Stimulated activated memory B cell treated with anti-CD40 and anti-IgM and Interleukin-4, amounts not matched to agents 10 μg/mL and 1 μg/mL and 100 μg/mL, for 72 hours (primary cell): Measurements from ENCODE around the gene HS3ST4.
"Not testable (repeated sequence)": the region's sequence is repeated elsewhere in the genome, so short reads cannot be mapped to it uniquely, and the experiment has no call there.

Source experiments
- ATAC-seq: fragments of 150-1000 bp; cut with Tn5 transposase; 2 replicates; pipeline ENCODE4 v1.10.0; 2021
- H3K27ac Mint-ChIP-seq: one replicate; pipeline ENCODE4 v1.8.0; 2022; ENCODE audit warnings: mild to moderate bottlenecking, mixed read lengths
- H3K27me3 Mint-ChIP-seq: one replicate; pipeline ENCODE4 v1.8.0; 2022; ENCODE audit warnings: mixed read lengths
- H3K36me3 Mint-ChIP-seq: one replicate; pipeline ENCODE4 v1.8.0; 2022; ENCODE audit warnings: mixed read lengths
- H3K4me1 Mint-ChIP-seq: one replicate; pipeline ENCODE4 v1.8.0; 2022; ENCODE audit warnings: mixed read lengths
- H3K4me3 Mint-ChIP-seq: one replicate; pipeline ENCODE4 v1.8.0; 2022; ENCODE audit warnings: mild to moderate bottlenecking, moderate library complexity, mixed read lengths
- H3K9me3 Mint-ChIP-seq: one replicate; pipeline ENCODE4 v1.8.0; 2022; ENCODE audit warnings: mixed read lengths

Gene HS3ST4

GRCh38 chr16:26091511-26091910, 399.8 kb downstream of the HS3ST4 start:
- no peaks in the 10 kb centered on the region for H3K27me3 Mint-ChIP-seq
- peaks cover 6% of the 10 kb centered on the region for H3K9me3 Mint-ChIP-seq
- H3K27ac Mint-ChIP-seq = no peak overlapping the region
- H3K4me1 Mint-ChIP-seq = no peaks in the 10 kb centered on the region
- no peak for ATAC-seq
- no peaks in the 10 kb centered on the region for H3K36me3 Mint-ChIP-seq
- H3K4me3 Mint-ChIP-seq = no peak overlapping the region

- not testable (repeated sequence) for H3K27ac Mint-ChIP-seq, H3K4me1 Mint-ChIP-seq, H3K36me3 Mint-ChIP-seq, H3K4me3 Mint-ChIP-seq, H3K27me3 Mint-ChIP-seq, ATAC-seq
- peaks cover 14% of the 10 kb centered on the region for H3K9me3 Mint-ChIP-seq
Observed at GRCh38 chr16:26098206-26098605, 406.4 kb downstream of the HS3ST4 start.

- no peak for ATAC-seq
- H3K9me3 Mint-ChIP-seq = peaks cover 15% of the 10 kb centered on the region
- no peaks in the 10 kb centered on the region for H3K27me3 Mint-ChIP-seq
- no peaks in the 10 kb centered on the region for H3K36me3 Mint-ChIP-seq
- H3K4me3 Mint-ChIP-seq = no peak overlapping the region
- no peaks in the 10 kb centered on the region for H3K4me1 Mint-ChIP-seq
- no peak overlapping the region for H3K27ac Mint-ChIP-seq
Observed at GRCh38 chr16:26102369-26102768, 410.6 kb downstream of the HS3ST4 start.

- peaks cover 10% of the 10 kb centered on the region for H3K9me3 Mint-ChIP-seq
- no peaks in the 10 kb centered on the region for H3K4me1 Mint-ChIP-seq
- no peak overlapping the region for H3K4me3 Mint-ChIP-seq
- no peak overlapping the region for H3K27ac Mint-ChIP-seq
- no peaks in the 10 kb centered on the region for H3K36me3 Mint-ChIP-seq
- no peak for ATAC-seq
- H3K27me3 Mint-ChIP-seq = no peaks in the 10 kb centered on the region
Observed at GRCh38 chr16:26108836-26109505, 417.2 kb downstream of the HS3ST4 start.

DNA sequence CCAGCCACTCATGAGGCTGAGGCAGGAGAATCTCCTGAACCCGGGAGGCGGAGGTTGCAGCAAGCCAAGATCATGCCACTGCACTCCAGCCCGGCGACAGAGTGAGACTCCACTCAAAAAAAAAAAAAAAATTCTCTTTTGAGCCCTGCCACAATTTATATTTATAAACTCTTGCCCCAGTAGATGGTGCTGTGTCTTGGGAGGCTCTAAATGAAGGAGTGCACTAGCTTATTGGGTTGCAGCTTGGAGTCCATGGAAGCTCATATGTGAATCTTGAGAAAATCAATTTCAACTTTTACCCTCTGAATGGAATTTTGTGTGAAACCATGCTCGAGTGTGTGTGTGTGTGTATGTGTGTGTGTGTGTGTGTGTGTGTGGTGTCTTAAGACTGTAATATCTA, 420.1 kb downstream of the HS3ST4 start:
- Mint-ChIP-seq H3K4me1 (no peaks in the 10 kb centered on the region), H3K27ac (no peak overlapping the region), H3K9me3 (peaks cover 7% of the 10 kb centered on the region), H3K36me3 (no peaks in the 10 kb centered on the region), H3K4me3 (no peak overlapping the region), H3K27me3 (no peaks in the 10 kb centered on the region)
- no peak for ATAC-seq

DNA sequence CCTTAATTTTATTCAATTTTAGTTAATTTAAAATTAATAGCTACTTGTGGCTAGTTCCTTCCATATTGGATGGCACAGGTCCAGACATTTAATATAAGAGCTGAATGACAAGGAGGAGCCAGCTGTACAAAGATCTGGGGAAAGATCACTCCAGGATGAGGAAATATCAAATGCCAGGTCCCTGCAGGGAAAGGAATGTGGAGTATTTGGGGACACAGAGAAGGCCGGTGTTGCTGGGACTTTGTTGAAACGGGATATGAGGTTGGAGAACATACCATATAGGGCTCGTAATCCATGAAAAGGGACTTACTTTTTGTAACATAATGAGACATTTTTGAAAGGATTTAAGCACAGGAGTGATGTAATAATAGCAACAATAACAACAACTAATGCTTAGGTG, 426.8 kb downstream of the HS3ST4 start:
- ATAC-seq = no peak
- Mint-ChIP-seq H3K9me3 (peaks cover 6% of the 10 kb centered on the region), H3K4me1 (no peaks in the 10 kb centered on the region)

GRCh38 chr16:26120729-26121128, 429.0 kb downstream of the HS3ST4 start:
- H3K27ac Mint-ChIP-seq = no peak overlapping the region
- no peaks in the 10 kb centered on the region for H3K4me1 Mint-ChIP-seq

More for the DNA sequence above, 426.8 kb downstream of the HS3ST4 start:
- Mint-ChIP-seq H3K4me3 (no peak overlapping the region), H3K27ac (no peak overlapping the region), H3K36me3 (no peaks in the 10 kb centered on the region), H3K27me3 (no peaks in the 10 kb centered on the region)

GRCh38 chr16:26128296-26128695, 436.5 kb downstream of the HS3ST4 start:
- H3K27me3 Mint-ChIP-seq = peaks cover 5% of the 10 kb centered on the region

More at GRCh38 chr16:26120729-26121128, 429.0 kb downstream of the HS3ST4 start:
- no peaks in the 10 kb centered on the region for H3K27me3 Mint-ChIP-seq
- no peaks in the 10 kb centered on the region for H3K36me3 Mint-ChIP-seq
- ATAC-seq = no peak
- no peaks in the 10 kb centered on the region for H3K9me3 Mint-ChIP-seq
- no peak overlapping the region for H3K4me3 Mint-ChIP-seq

GRCh38 chr16:26129997-26130396, 438.2 kb downstream of the HS3ST4 start:
- no peaks in the 10 kb centered on the region for H3K4me1 Mint-ChIP-seq
- no peak for ATAC-seq

More at GRCh38 chr16:26128296-26128695, 436.5 kb downstream of the HS3ST4 start:
- H3K9me3 Mint-ChIP-seq = peaks cover 2% of the 10 kb centered on the region
- ATAC-seq = no peak
- H3K36me3 Mint-ChIP-seq = no peaks in the 10 kb centered on the region
- no peak overlapping the region for H3K27ac Mint-ChIP-seq
- H3K4me1 Mint-ChIP-seq = no peaks in the 10 kb centered on the region
- H3K4me3 Mint-ChIP-seq = no peak overlapping the region

GRCh38 chr16:26133416-26134093, 441.8 kb downstream of the HS3ST4 start:
- no peak overlapping the region for H3K4me3 Mint-ChIP-seq
- no peaks in the 10 kb centered on the region for H3K36me3 Mint-ChIP-seq
- no peak overlapping the region for H3K27ac Mint-ChIP-seq
- H3K9me3 Mint-ChIP-seq = no peaks in the 10 kb centered on the region
- H3K4me1 Mint-ChIP-seq = no peaks in the 10 kb centered on the region
- no peaks in the 10 kb centered on the region for H3K27me3 Mint-ChIP-seq
- no peak for ATAC-seq

More at GRCh38 chr16:26129997-26130396, 438.2 kb downstream of the HS3ST4 start:
- Mint-ChIP-seq H3K27ac (no peak overlapping the region), H3K36me3 (no peaks in the 10 kb centered on the region), H3K9me3 (peaks cover 2% of the 10 kb centered on the region), H3K4me3 (no peak overlapping the region), H3K27me3 (peaks cover 5% of the 10 kb centered on the region)

DNA sequence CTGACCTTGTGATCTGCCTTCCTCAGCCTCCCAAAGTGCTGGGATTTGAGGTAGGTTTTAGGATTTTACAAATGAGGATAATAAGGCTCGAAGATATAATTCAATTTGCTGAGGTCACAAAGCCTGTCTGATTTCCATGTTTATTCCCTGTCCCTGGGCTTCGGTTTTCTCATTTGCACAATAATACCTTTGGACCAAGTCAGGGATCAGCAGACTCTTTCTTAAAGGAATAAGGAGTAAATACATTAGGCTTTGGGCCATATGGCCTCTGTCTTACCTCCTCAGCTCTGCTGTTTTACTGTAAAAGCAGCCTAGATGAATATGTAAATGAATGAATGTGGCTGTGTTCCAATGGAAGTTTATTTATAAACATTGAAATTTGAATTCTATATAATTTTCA, 442.8 kb downstream of the HS3ST4 start:
- H3K4me1 Mint-ChIP-seq = no peaks in the 10 kb centered on the region
- H3K27me3 Mint-ChIP-seq = no peaks in the 10 kb centered on the region
- H3K36me3 Mint-ChIP-seq = no peaks in the 10 kb centered on the region
- no peak for ATAC-seq
- H3K27ac Mint-ChIP-seq = no peak overlapping the region
- H3K9me3 Mint-ChIP-seq = no peaks in the 10 kb centered on the region
- H3K4me3 Mint-ChIP-seq = no peak overlapping the region

DNA sequence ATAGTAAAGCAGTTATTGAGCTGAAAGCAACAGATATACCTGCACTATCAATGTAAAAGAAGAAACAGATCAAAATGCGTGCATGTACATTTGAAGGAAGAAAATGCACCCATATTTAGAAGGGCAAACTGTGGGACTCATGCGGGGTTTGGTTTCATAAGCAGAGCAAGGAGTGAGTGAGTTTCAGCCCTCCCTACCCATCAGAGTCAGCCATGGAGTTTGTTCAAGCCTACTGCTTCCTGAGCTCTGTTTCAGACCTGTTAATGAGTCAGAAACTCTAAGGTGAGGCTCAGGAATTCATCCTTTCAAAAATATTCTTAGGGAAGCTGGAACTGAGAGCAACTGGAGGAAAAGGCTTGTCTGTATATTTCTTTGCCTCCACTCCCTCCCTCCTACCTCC, 446.2 kb downstream of the HS3ST4 start:
- ATAC-seq = no peak
- Mint-ChIP-seq H3K4me3 (no peak overlapping the region), H3K36me3 (no peaks in the 10 kb centered on the region), H3K9me3 (no peaks in the 10 kb centered on the region), H3K27ac (no peak overlapping the region), H3K27me3 (no peaks in the 10 kb centered on the region), H3K4me1 (no peaks in the 10 kb centered on the region)

DNA sequence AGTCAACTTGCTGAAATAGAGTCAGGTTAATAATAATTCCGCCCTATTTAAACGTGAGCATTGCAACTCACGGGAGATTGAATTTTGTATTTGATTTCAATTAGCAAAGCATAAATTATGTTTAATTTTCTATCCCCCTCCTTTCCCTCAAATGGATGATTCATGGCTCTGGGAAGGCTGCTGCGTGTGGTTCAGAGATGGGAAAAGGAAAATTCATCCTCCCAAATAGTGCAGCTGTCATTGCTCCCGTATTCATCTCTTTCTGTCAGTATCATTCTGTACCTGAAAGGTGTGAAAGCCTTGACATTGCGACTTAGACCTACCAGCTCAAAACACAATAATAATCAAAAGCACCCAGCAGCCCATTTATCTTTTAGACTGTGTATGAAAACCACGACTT, 447.3 kb downstream of the HS3ST4 start:
- Mint-ChIP-seq H3K4me1 (no peaks in the 10 kb centered on the region), H3K9me3 (no peaks in the 10 kb centered on the region), H3K36me3 (no peaks in the 10 kb centered on the region), H3K4me3 (no peak overlapping the region), H3K27ac (no peak overlapping the region), H3K27me3 (no peaks in the 10 kb centered on the region)
- no peak for ATAC-seq

DNA sequence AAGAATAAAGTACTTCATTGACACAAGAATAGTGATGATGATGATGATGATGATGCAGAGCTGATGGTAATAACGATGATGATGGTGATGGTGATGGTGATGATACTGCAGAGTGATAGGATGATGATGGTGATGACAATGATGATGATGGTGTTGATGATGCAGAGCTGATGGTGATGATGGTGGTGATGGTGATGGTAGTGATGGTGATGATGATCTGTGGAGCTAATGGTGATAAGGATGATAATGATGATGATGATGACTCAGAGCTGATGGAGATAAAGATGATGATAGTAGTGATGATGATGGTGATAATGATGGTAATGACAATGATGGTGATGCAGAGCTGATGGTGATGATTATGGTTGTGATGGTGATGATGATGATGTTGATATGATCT, 448.1 kb downstream of the HS3ST4 start:
- Mint-ChIP-seq H3K36me3 (no peaks in the 10 kb centered on the region), H3K4me3 (no peak overlapping the region), H3K27ac (no peak overlapping the region), H3K4me1 (no peaks in the 10 kb centered on the region), H3K9me3 (no peaks in the 10 kb centered on the region), H3K27me3 (no peaks in the 10 kb centered on the region)
- no peak for ATAC-seq

GRCh38 chr16:26149364-26150190, 457.8 kb downstream of the HS3ST4 start:
- no peak overlapping the region for H3K4me3 Mint-ChIP-seq
- ATAC-seq = no peak
- H3K36me3 Mint-ChIP-seq = no peaks in the 10 kb centered on the region
- no peaks in the 10 kb centered on the region for H3K27me3 Mint-ChIP-seq
- no peaks in the 10 kb centered on the region for H3K4me1 Mint-ChIP-seq
- H3K27ac Mint-ChIP-seq = no peak overlapping the region
- H3K9me3 Mint-ChIP-seq = peaks cover 2% of the 10 kb centered on the region
